Esophagus mucosa (tissue), 1 donor: ENCODE data around the gene FXYD3. TPM values are rescaled to one million over a fixed set of nuclear protein-coding genes. Genes with fewer than 3 reads are reported as not detected.

Experiments used
- ATAC-seq: fragments of 200-7000 bp; cut with Tn5 transposase; one replicate; pipeline ENCODE4 v1.9.1; 2020
- total RNA-seq: library from RNA; stranded (reverse); gene quantifications from one replicate; pipeline ENCODE4 v1.2.4, GENCODE V29; 2023
- donor health status: DM: yes; HTN: yes; CAD: no.

The FXYD3 gene
- total RNA-seq, 1 donor from 2014 or later, result 736 TPM

DNA sequence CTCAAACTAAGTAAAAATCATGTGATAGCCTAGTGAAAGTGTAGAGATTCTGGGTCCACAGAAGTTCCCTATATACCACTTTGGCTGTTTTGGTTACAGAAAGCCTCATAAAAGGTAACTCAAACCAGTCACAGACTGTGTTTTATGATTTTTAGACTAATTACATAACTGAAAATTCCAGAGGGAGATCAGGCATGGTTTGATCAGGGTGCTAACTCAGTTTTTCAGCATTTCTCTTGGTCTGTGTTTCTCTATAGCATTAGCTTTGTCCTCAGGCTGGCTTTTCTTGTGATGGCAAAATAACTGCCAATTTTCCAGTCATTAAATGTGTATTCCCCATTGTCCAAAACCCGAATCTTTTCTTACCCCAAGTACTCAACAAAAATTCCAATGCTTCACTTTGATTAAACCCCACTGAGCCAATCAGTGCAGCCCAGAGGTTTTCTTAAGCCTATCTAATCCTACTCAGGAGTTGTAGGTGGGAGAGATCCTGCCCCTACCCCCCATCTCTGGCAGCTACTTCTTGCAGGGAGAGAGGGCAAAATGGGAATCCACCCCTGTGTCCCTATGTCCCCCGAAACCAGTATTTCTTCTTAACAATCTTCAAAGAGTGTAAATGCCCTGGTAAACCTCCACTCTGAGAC lies 8.6 kb upstream of the FXYD3 start:
- no peak for ATAC-seq

DNA sequence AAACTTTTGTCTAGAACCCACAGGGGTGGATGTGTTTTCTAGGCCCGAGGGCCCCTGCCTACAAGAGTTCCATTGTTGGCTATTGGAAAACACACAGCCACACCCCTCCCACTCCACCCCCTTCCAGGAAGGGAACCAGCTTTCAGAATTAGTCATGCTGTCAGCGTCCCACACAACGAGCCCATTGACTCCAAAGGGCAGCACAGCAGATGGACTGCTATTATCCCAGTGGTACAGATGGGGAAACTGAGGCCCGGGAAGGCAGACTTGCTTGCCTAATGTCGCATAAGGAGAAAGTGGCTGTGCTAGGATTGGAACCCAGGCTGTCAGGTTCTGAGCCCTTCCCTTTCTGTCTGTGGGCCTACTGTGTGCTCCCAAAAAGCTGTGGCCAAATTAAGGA lies 8.1 kb upstream of the FXYD3 start:
- ATAC-seq, result peak; percentile 81

DNA sequence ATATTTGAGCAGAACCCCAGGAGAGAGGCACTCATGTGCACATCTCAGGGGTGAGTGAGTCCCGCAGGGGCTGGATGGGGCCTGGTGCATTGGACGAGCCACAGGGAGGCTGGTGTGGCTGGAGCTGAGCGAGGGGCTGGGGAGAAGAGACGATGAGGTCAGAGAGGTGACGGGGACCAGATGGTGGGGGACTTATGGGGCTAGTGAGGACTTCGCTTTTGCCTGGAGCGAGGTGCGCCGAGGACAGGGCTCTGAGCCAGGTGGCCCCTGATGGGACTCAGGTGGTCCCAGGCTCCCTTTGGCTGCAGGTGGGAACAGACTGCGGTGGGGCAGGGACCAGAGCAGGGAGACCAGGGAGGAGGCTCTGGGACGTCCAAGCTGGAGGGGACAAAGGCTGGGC lies 6.9 kb upstream of the FXYD3 start:
- ATAC-seq, result no peak

DNA sequence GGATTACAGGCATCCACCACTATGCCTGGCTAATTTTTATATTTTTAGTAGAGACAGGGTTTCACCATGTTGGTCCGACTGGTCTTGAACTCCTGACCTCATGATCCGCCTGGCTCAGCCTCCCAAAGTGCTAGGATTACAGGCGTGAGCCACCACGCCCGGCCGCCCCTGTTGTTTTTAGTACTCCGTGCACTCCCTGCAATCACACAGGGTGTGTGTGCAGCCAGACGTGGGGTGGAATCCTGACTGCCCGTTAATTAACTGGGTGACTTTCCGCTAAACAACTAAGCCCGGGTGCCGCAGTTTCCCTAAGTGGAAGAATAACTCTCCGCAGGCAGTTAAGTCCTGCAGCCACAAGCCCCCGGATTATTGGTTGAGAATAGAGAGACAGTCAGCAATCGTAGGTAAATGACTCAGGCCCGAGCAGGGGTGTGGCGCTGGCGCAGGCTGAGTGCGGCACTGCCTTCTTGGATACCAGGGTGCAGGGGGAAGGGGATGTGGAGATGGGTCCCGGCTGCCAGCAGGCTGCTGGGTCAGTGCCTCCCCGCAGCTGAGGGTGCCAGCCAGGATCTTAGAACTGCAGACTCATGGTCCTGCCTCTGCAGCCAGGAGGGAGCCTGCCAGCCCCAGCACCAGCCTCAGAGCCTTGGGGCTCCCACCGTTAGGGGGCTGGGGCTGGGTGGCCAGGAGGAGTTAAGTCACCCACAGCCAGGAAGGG lies 6.1 kb upstream of the FXYD3 start:
- peak; percentile 77 for ATAC-seq

DNA sequence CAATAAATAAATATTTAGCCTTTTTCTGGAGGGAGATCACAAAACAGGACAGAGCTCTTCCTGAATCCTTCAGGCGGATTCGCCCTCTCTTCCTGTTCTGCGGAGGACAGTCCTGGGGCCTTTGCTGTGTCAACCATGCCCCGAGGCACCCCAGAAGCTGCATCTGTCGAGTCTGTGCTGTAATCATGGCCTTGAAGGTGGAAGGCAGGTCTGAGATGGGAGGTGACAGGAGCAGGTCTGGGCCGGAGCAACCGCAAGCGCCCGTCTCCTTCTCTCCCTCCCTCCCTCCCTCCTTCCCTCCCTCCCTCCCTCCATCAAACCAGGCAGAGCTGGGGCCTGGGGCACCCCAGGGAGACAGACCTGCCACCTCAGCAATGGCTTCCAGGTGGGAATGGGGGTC lies 4.6 kb upstream of the FXYD3 start:
- no peak for ATAC-seq

DNA sequence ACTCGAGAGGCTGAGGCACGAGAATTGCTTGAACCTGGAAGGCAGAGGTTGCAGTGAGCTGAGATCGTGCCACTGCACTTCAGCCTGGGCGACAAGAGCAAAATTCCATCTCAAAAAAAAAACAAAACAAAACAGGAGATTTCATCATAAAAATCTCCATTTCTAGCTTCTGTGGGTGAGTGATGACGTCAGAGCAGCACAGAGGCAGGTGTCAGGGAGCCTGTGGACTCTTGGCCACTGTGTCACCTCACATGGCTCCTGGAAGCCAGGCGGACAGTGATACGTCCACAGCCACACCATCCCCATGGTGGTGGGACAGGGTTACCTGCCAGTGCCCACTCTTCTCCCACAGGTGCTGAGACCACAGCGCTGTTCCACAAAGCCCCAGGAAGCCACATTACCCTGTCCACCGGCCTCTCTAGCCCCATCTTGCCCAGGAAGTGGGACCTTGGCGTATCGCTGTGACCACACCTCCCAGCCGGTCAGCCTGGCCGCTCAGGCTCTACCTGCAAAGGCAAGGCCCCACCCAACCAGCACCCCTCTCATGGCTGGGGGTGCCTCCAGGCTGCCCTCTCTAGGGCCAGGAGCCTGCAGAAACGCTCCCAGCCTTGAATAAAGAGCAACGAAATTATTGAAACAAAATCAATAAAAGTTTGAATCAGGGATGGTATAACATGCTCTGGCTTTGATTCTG lies 2.5 kb upstream of the FXYD3 start:
- no peak for ATAC-seq

DNA sequence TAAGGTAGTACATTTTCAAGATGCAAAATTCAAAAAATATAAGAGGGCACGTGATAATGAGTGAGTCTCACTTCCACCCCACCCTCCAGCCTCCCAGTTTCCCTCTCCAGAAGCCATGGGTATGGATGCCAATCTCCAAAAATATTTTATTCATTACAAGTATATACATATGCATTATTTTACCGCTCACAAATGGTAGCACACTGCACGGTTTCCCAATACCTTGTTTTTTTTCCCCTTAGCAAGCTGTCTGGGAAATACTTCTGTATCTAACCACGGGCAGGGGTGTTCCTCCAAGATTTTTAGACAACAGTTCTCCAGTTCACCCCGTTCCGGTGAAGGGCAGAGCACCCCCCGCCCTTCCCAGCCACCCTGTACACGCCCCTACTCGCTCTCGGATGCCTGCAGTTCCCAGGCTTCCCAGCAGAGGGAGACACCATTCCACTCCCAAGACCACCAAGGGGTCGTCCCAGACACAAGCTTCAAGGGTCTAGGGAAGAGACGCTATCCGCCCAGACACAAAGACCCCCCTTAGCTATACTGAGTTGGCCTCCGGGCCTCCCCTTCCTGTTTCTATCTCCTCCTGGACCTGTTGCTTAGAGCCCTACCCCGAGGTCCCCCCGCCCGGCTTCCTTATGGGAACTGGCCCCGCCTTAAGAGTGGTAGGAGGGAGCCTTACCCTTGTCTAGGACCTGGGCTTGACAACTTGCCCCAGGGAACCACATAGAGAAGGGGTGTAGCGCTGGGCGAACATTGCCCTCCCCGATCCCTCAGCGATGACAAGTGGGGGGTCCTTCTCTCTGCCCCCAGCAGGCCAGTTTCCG lies 1.1 kb upstream of the FXYD3 start:
- peak; percentile 35 for ATAC-seq

DNA sequence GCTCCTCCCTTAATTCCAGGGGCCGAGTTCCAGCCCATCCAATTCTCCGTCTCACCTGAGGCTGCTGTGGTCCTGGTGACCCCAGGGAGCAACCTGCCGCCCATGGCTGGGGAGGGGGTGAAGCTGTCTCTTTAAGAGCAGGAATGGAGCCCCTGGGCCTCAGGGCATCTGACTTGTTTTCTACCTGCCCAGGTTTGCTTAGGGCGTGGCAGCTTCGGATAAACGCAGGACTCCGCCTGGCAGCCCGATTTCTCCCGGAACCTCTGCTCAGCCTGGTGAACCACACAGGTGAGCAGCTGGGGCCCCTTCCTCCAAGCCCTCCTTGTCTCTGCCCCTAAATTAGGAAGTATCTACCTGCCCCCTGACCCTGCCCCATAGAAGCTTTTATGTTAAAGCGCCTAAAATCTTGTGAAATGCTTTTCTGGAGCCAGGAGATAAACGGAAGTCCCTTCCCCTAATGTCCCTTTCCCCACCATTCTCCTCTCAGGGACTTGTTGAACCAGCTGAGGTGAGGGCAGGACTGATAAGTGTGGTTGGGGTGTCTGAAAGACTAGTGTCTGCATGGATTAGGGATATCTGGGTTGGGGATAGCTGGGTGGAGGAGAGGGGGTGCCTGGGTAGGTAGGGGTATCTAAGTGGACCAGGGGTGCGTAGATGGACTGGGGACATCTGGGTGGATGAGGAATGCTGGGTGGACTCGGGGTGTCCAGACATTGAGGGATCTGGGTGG lies 614 bp downstream of the FXYD3 start:
- ATAC-seq, result peak; percentile 43

DNA sequence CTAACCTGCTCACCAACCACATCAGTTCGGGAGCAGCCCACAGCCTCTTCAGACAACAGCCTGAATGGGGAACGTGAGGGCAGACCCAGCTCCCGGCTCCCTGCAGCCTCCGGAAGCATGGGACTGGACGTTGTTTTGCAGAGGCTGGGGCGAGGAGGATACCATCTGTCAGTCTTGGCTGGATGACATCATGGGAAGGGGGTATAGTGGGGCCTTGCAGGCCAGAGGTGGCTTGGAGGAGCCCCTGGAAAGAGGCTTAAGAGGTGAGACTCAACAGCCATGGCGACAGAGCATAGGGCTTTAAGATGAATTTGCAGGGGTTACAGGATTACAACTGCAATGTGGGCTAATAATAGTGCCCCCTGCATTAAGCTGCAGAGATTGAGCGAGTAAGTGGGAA lies 1.5 kb downstream of the FXYD3 start:
- ATAC-seq, result no peak

DNA sequence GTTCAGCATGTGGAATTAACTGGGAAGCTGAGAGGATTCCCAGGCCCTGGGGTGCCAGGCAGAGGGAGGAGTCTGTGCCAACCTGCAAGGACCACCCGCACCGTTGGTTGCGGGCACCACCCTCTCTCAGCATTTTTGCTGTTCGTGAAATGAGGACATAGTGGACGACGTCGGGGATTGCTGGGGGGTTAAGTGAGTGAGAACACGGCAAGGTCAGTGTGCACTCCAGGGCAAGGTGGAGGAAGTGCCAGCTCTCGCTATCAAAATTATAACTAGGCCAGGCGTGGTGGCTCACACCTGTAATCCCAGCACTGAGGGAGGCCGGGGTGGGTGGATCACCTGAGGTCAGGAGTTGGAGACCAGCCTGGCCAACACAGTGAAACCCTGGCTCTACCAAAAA lies 2.2 kb downstream of the FXYD3 start:
- peak; percentile 1 for ATAC-seq

DNA sequence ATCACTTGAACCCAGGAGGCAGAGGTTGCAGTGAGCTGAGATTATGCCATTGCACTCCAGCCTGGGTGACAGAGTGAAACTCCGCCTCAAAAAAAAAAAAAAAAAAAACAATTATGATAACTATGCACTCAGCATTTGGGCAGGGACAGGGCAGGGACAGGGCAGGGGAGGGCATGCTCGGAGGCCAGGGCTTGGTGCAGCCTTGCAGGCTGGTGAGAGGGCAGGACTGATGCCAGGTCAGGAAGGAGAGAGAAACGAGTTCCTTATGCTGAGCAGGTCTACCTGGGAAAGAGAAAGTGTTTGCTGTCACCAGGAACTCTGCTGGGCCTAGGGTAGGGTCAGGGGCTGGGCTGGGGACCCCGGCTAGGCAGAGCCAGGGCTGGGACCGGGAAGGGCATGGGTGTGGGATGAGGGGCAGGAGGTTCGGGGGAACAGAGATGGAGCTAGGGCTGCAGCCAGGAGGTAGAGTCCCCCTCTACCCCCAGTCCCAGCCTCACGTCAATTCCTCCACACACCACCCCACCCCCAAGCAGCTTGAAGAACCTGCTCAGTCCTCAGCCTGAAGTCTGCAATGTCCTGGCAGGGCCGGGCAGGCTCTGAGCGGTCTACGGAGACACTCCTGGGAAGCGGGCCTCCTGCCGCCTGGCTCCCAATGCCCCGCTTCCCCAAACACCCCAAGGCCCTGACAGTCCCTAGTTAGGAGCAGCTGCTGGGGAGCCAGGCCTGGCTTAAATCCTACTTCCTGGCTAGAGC lies 2.8 kb downstream of the FXYD3 start:
- ATAC-seq, result peak; percentile 73

DNA sequence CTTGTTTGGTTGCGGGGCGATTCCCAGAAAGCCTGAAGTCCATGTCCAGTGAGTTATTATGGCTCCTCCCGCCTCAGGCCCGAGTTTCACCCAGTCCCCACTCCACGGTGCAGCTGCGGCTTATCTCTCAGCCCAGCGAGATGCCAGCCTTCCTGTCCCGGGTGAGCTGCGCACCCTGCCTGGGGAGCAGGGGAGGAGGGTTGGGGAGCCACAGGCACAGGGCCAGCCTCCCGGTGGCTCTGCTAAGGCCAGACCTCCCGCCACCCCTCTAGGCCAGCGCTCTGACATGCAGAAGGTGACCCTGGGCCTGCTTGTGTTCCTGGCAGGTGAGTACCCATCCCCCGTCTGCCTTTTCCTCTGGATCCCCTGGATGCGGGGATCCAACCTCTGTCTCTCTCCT lies 3.5 kb downstream of the FXYD3 start:
- no peak for ATAC-seq

DNA sequence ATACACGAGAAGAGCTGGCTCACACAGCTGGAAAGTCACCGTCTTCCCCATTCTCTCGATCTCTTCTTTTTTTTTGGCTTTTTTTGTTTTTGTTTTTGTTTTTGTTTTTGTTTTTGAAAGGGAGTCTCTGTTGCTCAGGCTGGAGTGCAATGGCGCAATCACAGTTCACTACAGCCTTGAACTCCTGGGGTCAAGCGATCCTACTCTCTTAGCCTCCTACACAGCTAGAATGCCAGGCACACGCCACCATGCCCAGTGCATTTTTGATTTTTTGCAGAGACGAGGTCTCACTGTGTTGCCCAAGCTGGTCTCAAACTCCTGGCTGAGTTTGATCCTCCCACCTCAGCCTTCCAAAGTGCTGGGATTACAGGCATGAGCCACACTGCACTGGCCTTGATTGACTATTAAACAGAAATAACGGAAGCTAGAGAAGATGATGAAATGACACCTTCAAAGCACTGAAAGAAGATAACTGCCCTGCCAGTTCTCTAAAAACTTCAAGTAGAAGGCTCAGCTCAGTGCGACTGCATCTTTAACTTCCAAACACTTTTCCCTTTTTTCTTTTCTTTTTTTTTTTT lies 4.0 kb downstream of the FXYD3 start:
- ATAC-seq, result no peak

DNA sequence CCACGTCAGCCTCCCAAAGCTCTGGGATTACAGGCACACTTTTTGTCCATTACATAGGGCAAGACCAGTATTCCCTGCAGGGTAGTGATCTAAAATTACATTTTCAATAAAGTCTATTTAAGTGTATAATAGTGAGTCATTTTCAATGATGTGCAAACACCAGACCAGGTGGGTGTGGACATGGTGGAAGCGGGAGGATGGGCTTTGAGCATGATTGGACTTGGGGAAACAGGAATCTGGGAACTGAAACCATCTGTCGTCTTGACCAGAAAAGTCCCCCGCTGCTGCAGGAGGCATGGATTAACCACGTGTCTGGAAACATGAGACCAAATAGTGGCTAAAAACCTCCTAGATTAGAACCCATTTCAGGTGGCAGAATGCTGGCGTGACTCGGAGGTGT lies 4.9 kb downstream of the FXYD3 start:
- peak; percentile 30 for ATAC-seq

DNA sequence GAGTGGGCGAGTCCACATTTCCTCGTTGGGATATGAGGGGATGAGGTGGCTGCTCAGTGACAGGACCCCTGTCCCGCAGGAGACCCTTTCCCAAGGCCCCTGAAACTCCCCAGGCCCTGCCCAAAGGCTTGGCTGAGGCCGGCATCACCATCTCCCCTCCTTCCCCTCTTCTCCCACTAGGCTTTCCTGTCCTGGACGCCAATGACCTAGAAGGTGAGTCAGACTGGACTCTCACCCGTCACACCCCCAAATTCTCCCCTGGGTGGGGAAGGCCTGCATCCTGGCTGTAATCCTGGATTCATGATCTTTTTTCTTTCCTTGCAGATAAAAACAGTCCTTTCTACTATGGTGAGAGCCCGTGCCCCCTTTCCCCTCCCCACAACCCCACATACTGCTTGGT lies 5.3 kb downstream of the FXYD3 start:
- no peak for ATAC-seq

DNA sequence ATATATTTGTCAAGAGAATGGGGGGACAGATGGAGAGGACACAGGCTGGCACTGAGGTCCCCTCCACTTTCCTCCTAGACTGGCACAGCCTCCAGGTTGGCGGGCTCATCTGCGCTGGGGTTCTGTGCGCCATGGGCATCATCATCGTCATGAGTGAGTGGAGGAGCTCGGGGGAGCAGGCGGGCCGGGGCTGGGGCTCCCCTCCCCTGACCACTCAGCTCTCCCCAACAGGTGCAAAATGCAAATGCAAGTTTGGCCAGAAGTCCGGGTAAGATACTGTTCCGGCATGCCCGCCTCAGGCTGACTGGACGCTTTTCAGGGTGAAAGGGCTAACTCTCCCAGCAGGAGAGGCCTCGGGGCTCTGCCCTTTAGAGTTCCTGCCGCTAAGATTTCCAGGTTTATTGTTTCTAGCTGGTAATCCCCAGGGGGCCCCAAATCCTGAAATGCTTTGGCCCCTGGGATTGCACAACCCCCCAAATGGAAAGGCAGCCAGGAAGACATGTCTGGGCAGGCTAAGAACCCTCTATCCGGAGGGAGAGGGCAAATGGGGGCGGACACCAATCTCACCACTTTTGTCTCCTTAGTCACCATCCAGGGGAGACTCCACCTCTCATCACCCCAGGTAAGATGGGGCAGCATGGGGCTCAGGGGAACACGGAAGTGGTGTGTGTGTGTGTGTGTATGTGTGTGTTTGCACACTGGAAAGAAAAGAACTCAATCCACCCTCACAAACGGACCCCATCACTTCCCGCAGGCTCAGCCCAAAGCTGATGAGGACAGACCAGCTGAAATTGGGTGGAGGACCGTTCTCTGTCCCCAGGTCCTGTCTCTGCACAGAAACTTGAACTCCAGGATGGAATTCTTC lies 7.3 kb downstream of the FXYD3 start:
- peak; percentile 30 for ATAC-seq

DNA sequence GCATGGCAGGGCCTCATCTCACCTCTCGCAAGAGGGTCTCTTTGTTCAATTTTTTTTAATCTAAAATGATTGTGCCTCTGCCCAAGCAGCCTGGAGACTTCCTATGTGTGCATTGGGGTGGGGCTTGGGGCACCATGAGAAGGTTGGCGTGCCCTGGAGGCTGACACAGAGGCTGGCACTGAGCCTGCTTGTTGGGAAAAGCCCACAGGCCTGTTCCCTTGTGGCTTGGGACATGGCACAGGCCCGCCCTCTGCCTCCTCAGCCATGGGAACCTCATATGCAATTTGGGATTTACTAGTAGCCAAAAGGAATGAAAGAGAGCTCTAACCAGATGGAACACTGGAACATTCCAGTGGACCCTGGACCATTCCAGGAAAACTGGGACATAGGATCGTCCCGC lies 8.0 kb downstream of the FXYD3 start:
- ATAC-seq, result peak; percentile 5

DNA sequence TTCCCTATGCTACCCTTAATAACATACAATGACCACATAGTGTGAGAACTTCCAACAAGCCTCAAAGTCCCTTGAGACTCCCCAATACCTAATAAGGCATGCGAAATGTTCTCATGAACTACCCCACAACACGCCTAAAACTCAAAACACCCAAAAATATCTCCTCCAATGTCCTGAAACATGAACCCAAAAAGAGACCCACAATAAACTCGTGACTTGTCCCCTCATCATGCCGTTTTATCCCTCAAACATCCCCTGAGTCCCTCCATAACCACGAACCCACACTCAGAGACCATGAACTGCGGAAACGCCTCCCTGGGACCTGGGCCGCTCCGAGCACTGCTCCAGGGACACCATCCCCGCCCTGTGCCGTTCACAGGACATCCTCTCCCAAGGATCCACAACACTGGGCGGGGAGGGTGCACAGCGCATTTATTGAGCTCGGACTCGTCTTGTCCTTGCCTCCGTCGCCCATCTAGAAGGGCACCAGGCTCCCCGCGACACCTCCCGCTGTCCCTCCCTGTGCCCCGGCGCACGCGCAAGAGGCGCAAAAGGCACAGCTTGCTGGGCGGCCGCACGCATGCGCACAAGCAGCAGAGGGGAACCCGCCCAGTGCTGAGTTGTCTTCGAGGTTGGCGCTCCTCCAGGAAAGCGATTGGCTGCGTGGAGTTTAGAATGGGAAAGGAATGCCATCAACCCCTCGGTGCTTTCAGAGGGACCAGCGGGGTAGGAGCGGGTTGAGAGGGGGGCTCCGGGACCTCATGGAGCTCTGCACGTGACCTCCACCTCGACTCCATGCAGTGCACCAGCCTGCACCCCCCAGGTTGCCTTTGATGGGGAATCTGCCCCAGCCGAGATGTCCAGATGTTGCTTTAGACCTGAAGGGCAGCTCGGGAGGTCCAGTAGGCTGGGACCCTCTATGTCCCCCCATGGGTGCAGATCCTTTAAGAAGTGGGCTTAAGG lies 8.8 kb downstream of the FXYD3 start:
- ATAC-seq, result peak; percentile 58

DNA sequence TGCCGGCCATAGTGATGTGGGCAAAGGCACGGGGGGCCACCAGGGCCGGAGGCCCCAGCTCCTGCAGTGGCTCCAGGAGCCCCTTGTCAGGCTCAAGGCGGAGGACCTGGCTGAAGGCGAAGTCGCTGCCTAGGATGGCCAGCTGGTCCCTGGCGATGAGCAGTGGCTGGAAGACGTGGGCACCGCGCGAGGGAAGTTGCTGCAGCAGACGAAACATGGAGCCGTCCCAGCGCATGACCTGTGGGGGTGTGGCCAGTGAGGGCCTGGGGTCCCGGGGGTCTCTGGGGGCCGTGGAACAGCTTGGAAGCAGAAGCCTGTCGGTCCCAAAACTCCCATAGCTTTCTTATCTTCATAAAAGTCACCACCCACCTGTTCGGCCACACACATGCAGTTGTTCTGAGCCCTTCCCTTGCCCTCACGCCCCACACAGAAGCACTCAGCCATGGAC lies 9.7 kb downstream of the FXYD3 start:
- no peak for ATAC-seq
